Neural cell (in vitro differentiated cells): Measurements from ENCODE around the gene BICDL1.

Source experiments
- CTCF ChIP-seq: fragments of 450-650 bp; IDR thresholded peaks from 2 replicates; pipeline ENCODE4 v1.5.1; 2014; ENCODE audit warnings: antibody characterized with exemption, mild to moderate bottlenecking, moderate library complexity; ENCODE audit not compliant: poor library complexity, severe bottlenecking
- EZH2 ChIP-seq: fragments of 200-600, 300-800 bp; shearing (Covaris generic), sonication (generic); IDR thresholded peaks from 2 replicates; pipeline ENCODE4 v1.6.1; 2014; ENCODE audit warnings: antibody characterized with exemption, low read length, borderline replicate concordance, mild to moderate bottlenecking; ENCODE audit not compliant: insufficient read depth, poor library complexity, severe bottlenecking
- RAD21 ChIP-seq: fragments of 450-650 bp; conservative IDR thresholded peaks from 2 replicates; pipeline ENCODE4 v1.6.1; 2014; ENCODE audit warnings: antibody characterized with exemption, mild to moderate bottlenecking, moderate library complexity
- TAF1 ChIP-seq: IDR thresholded peaks from 2 replicates; pipeline ENCODE4 v1.6.1; 2012; ENCODE audit warnings: low read depth

DNA sequence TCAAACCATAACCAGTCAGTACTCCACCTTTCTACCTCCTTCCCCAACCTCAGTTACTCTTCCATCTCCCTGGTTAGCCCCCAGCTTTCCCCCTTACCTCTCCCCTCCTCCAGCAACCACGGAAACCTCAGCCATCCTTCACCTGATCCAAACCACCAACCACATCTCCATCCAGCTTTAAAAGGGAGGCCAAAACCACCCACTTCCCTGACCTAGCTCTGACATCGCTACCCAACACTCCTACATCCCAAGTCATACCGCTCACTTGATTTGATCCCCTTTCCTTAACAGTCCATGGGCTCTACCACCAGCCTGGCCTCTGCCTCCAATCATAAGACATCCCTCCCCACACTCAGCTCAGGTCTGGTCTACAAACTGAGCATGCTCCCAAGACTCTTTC lies 126.0 kb downstream of the BICDL1 start:
- TF ChIP-seq RAD21 (no peak), EZH2 (no peak), TAF1 (no peak), CTCF (no peak)
